B cell (primary cell): Measurements from ENCODE around the gene NHSL2. TPM values are rescaled to one million over a fixed set of nuclear protein-coding genes. Genes with fewer than 3 reads are reported as not detected.

Experiments
- ATAC-seq: fragments of 200-7000 bp; cut with Tn5 transposase; one replicate; pipeline ENCODE4 v1.10.0; 2021; ENCODE audit warnings: low read depth, mild to moderate bottlenecking, moderate number of reproducible peaks, moderate library complexity
- CTCF ChIA-PET: fragments of 350-600 bp; sonication (Branson Sonifier 250); formaldehyde crosslinking; loops from one replicate; lab custom pipeline; 2021; ENCODE audit warnings: antibody characterized with exemption, inconsistent platforms; lab: Charles Lee
- POLR2A ChIA-PET: fragments of 350-600 bp; sonication (Branson Sonifier 250); formaldehyde crosslinking; loops from one replicate; lab custom pipeline; 2021; ENCODE audit warnings: antibody characterized with exemption; lab: Charles Lee
- DNase-seq: peaks from one replicate; pipeline ENCODE4 v3.0.0; 2013
- H2AFZ ChIP-seq: 2 replicates; pipeline ENCODE4 v1.6.1; 2012; ENCODE audit warnings: mild to moderate bottlenecking, low read depth, low read length; ENCODE audit not compliant: insufficient read depth, poor library complexity, severe bottlenecking
- H3K27ac ChIP-seq, 2 donors: 1 replicate in 1 of 2; 2 replicates in 1 of 2; pipeline ENCODE4 v1.5.1; 2012 to 2013; ENCODE audit warnings: low read length in 2 of 2, mild to moderate bottlenecking in 2 of 2, moderate library complexity in 1 of 2
- H3K27me3 ChIP-seq, 4 experiments: fragments of 200-600 bp in 1 of 4; sonication (generic) in 1 of 4; replicated peaks in 1 of 4; 1 replicate in 2 of 4; 2 replicates in 2 of 4; pipeline versions ENCODE4 v1.6.1 to v1.7.0; 2013 to 2016; ENCODE audit warnings: low read length in 3 of 4, mild to moderate bottlenecking in 2 of 4, mixed read lengths in 1 of 4, moderate library complexity in 1 of 4; ENCODE audit not compliant: insufficient read depth in 4 of 4, control insufficient read depth in 3 of 4; ENCODE audit errors: control extremely low read depth in 1 of 4
- H3K36me3 ChIP-seq, 2 experiments: replicated peaks in 1 of 2; 1 replicate in 1 of 2; 2 replicates in 1 of 2; pipeline versions ENCODE4 v1.6.1 to v1.7.1; 2013; ENCODE audit warnings: low read length in 1 of 2; ENCODE audit not compliant: insufficient read depth in 2 of 2, control insufficient read depth in 1 of 2; ENCODE audit errors: control extremely low read depth in 1 of 2, extremely low read depth in 1 of 2
- H3K4me1 ChIP-seq, 2 donors: fragments of 200-600 bp in 1 of 2; sonication (generic) in 1 of 2; 1 replicate in 1 of 2; 2 replicates in 1 of 2; pipeline versions ENCODE4 v1.5.1 to v1.6.1; 2013 to 2017; ENCODE audit warnings: low read length in 2 of 2; ENCODE audit not compliant: control insufficient read depth in 2 of 2, insufficient read depth in 2 of 2
- H3K4me2 ChIP-seq: replicated peaks from 2 replicates; pipeline ENCODE3; 2012; ENCODE audit warnings: mild to moderate bottlenecking, low read depth, low read length; ENCODE audit not compliant: poor library complexity, severe bottlenecking
- H3K4me3 ChIP-seq, 5 experiments: fragments of 200-600 bp in 1 of 5; sonication (generic) in 1 of 5; 1 replicate in 3 of 5; 2 replicates in 2 of 5; pipeline versions ENCODE4 v1.5.1 to v1.7.0; 2011 to 2016; ENCODE audit warnings: low read length in 4 of 5, mild to moderate bottlenecking in 4 of 5, low read depth in 2 of 5, control low read depth in 1 of 5, moderate library complexity in 1 of 5; ENCODE audit not compliant: insufficient read depth in 1 of 5; ENCODE audit errors: control extremely low read depth in 1 of 5, extremely low read depth in 1 of 5
- H3K79me2 ChIP-seq: fragments of 200-600 bp; sonication (generic); one replicate; pipeline ENCODE4 v1.6.0; 2016; ENCODE audit warnings: low read length; ENCODE audit not compliant: control insufficient read depth, insufficient read depth
- H3K9ac ChIP-seq: fragments of 200-600 bp; sonication (generic); 2 replicates; pipeline ENCODE4 v1.6.1; 2017; ENCODE audit warnings: mild to moderate bottlenecking, low read length, moderate library complexity
- H3K9me3 ChIP-seq, 3 donors: one replicate each; pipeline versions ENCODE4 v1.6.1 to v1.7.1; 2013; ENCODE audit warnings: low read length in 2 of 3; ENCODE audit not compliant: control insufficient read depth in 2 of 3, insufficient read depth in 1 of 3; ENCODE audit errors: control extremely low read depth in 1 of 3
- H4K20me1 ChIP-seq: 2 replicates; pipeline ENCODE4 v1.6.0; 2012; ENCODE audit warnings: mild to moderate bottlenecking, low read length; ENCODE audit not compliant: insufficient read depth, control insufficient read depth, poor library complexity, severe bottlenecking
- H3K27ac Mint-ChIP-seq: one replicate; pipeline ENCODE4 v1.8.0; 2021; ENCODE audit warnings: mixed read lengths
- H3K27me3 Mint-ChIP-seq: one replicate; pipeline ENCODE4 v1.8.0; 2021; ENCODE audit warnings: mixed read lengths
- H3K4me1 Mint-ChIP-seq: one replicate; pipeline ENCODE4 v1.8.0; 2021; ENCODE audit warnings: mixed read lengths
- H3K4me3 Mint-ChIP-seq: one replicate; pipeline ENCODE4 v1.8.0; 2021; ENCODE audit warnings: mixed read lengths
- H3K9me3 Mint-ChIP-seq: one replicate; pipeline ENCODE4 v1.8.0; 2022; ENCODE audit warnings: mixed read lengths; ENCODE audit not compliant: insufficient read depth
- CTCF ChIP-seq: fragments of 200-600 bp; IDR thresholded peaks from one replicate; pipeline ENCODE4 v1.8.0; 2022; ENCODE audit warnings: antibody characterized with exemption, mild to moderate bottlenecking
- EZH2 ChIP-seq: IDR thresholded peaks from 2 replicates; pipeline ENCODE4 v1.6.1; 2012; ENCODE audit warnings: borderline replicate concordance, low read depth, mild to moderate bottlenecking, moderate library complexity, low read length; ENCODE audit not compliant: insufficient read depth, poor library complexity, severe bottlenecking
- WGBS: methylation state at CpG from one replicate; pipeline ENCODE4 v1.1.5; 2013; ENCODE audit warnings: missing lambda C conversion rate; ENCODE audit not compliant: insufficient coverage; 5-methylcytosine and 5-hydroxymethylcytosine counted together
- intact Hi-C: fragments of 100-400 bp; cut with micrococcal nuclease; formaldehyde crosslinking; loops from one replicate; pipeline ENCODE4 v1.10.0; 2022
- polyA plus RNA-seq: library from polyadenylated mRNA; depleted of rRNA; stranded (reverse); fragments of >200 nt; gene quantifications from 2 replicates; pipeline ENCODE4 v1.2.3, GENCODE V29; 2012
- total RNA-seq, 2 donors: library from RNA; stranded (reverse); fragments of 120-200 nt in 1 of 2; gene quantifications; 1 replicate in 1 of 2; 2 replicates in 1 of 2; pipeline versions ENCODE4 v1.2.3 to v1.2.4, GENCODE V29; 2013 to 2022

NHSL2 gene
- total and polyA plus RNA-seq, 2 donors (not counting 1 experiment from before 2014, with no cell fraction given): 0.16 to 1.7 TPM

- 100% methylated on average over 4 of the region's 6 CpGs for WGBS
- TF ChIP-seq EZH2 (no peak), CTCF (no peak)
- no peak overlapping the region for H3K27ac Mint-ChIP-seq
Measured at GRCh38 chrX:72041176-72041575, 130.5 kb downstream of the NHSL2 start.

GRCh38 chrX:72041871-72042851, 131.5 kb downstream of the NHSL2 start:
- H3K4me2 ChIP-seq: no peak overlapping the region
- Mint-ChIP-seq H3K27ac (no peak overlapping the region), H3K4me1 (no peaks in the 10 kb centered on the region), H3K27me3 (peaks cover 9% of the 10 kb centered on the region), H3K4me3 (no peak overlapping the region), H3K9me3 (no peaks in the 10 kb centered on the region)
- no peaks in the 10 kb centered on the region for H3K9me3 ChIP-seq
- H3K79me2 ChIP-seq: no peaks in the 10 kb centered on the region
- H3K36me3 ChIP-seq: no peaks in the 10 kb centered on the region
- no peaks in the 10 kb centered on the region for H3K4me1 ChIP-seq
- no peaks in the 10 kb centered on the region for H3K27me3 ChIP-seq
- no peak for DNase-seq
- WGBS: 96% methylated on average over 7 of the region's 13 CpGs
- no peak for TF ChIP-seq EZH2
- no peak for TF ChIP-seq CTCF
- no peak overlapping the region for H3K27ac ChIP-seq
- intact Hi-C loops: no loop called here
- H2AFZ ChIP-seq: no peak overlapping the region
- ATAC-seq: no peak
- ChIA-PET POLR2A (no interaction called here), CTCF (no interaction called here)
- H4K20me1 ChIP-seq: no peaks in the 10 kb centered on the region
- H3K9ac ChIP-seq: no peak overlapping the region
- no peak overlapping the region for H3K4me3 ChIP-seq

More at GRCh38 chrX:72041176-72041575, 130.5 kb downstream of the NHSL2 start:
- no peaks in the 10 kb centered on the region for H3K9me3 ChIP-seq
- POLR2A ChIA-PET: no interaction called here
- ATAC-seq (no peak), DNase-seq (no peak)
- no peaks in the 10 kb centered on the region for H3K4me1 ChIP-seq
- peaks cover 9% of the 10 kb centered on the region for H3K27me3 Mint-ChIP-seq
- H3K9ac ChIP-seq: no peak overlapping the region
- H4K20me1 ChIP-seq: no peaks in the 10 kb centered on the region
- no peaks in the 10 kb centered on the region for H3K36me3 ChIP-seq
- CTCF ChIA-PET: no interaction called here
- H3K4me3 ChIP-seq: no peak overlapping the region
- no peaks in the 10 kb centered on the region for H3K27me3 ChIP-seq
- H3K79me2 ChIP-seq: no peaks in the 10 kb centered on the region
- no peak overlapping the region for H3K4me3 Mint-ChIP-seq
- H3K9me3 Mint-ChIP-seq: no peaks in the 10 kb centered on the region
- H3K4me1 Mint-ChIP-seq: no peaks in the 10 kb centered on the region
- no peak overlapping the region for H2AFZ ChIP-seq
- H3K4me2 ChIP-seq: no peak overlapping the region
- intact Hi-C loops: no loop called here
- H3K27ac ChIP-seq: no peak overlapping the region
